Epithelial cell of alveolus of lung (primary cell): ENCODE data around the gene BSX. TPM values are rescaled to one million over a fixed set of nuclear protein-coding genes. Genes with fewer than 3 reads are reported as not detected.

Experiments
- total RNA-seq: library from RNA; depleted of rRNA; stranded (reverse); fragments of >200 nt; gene quantifications from 2 replicates; pipeline ENCODE4 v1.2.1, GENCODE V29; 2015

BSX gene
- not detected in 2 replicates for total RNA-seq

GRCh38 chr11:122981388-122982264, at the start of gene BSX:
BSX (minus strand) TSS chr11:122981834; CDS start chr11:122981671, 163 bp downstream.

Other genes with a start within 250 kb of the BSX start
- not detected in 2 replicates for gene CRTAM, start 143.3 kb downstream of the BSX start, total RNA-seq
- gene JHY, start 99.1 kb downstream of the BSX start, total RNA-seq, result 0.40 and 1.6 TPM in 2 replicates
- 1,272 and 1,297 TPM in 2 replicates for gene HSPA8, start 80.3 kb upstream of the BSX start, total RNA-seq
- 107 and 130 TPM in 2 replicates for gene CLMP, start 213.4 kb upstream of the BSX start, total RNA-seq